H9 (cell line): ENCODE data around the gene PROC. TPM values are rescaled to one million over a fixed set of nuclear protein-coding genes. Genes with fewer than 3 reads are reported as not detected.

Experiments
- DNase-seq: peaks from one replicate; pipeline ENCODE4 v3.0.0-alpha.2; 2017
- H2AFZ ChIP-seq: one replicate; pipeline ENCODE4 v1.6.1; 2013; ENCODE audit warnings: mild to moderate bottlenecking, low read length, control low read depth, moderate library complexity
- H2AK5ac ChIP-seq: 2 replicates; pipeline ENCODE4 v1.6.1; 2013; ENCODE audit warnings: low read length, control low read depth, mixed read lengths; ENCODE audit not compliant: insufficient read length
- H2BK120ac ChIP-seq: one replicate; pipeline ENCODE4 v1.6.1; 2013; ENCODE audit warnings: low read depth, mild to moderate bottlenecking, low read length, control low read depth, inconsistent platforms; ENCODE audit not compliant: poor library complexity, severe bottlenecking
- H2BK12ac ChIP-seq: 2 replicates; pipeline ENCODE4 v1.6.1; 2013; ENCODE audit warnings: low read length, control low read depth, mixed read lengths, low read depth; ENCODE audit not compliant: insufficient read length
- H2BK15ac ChIP-seq: 2 replicates; pipeline ENCODE4 v1.6.1; 2013; ENCODE audit warnings: low read depth, low read length, control low read depth
- H2BK20ac ChIP-seq: one replicate; pipeline ENCODE4 v1.6.1; 2013; ENCODE audit warnings: low read depth, mild to moderate bottlenecking, low read length, control low read depth, inconsistent platforms; ENCODE audit not compliant: poor library complexity, severe bottlenecking
- H2BK5ac ChIP-seq: 2 replicates; pipeline ENCODE4 v1.6.1; 2013; ENCODE audit warnings: low read length, control low read depth, mixed read lengths; ENCODE audit not compliant: insufficient read length
- H3K14ac ChIP-seq: 2 replicates; pipeline ENCODE4 v1.6.1; 2013; ENCODE audit warnings: low read length, control low read depth; ENCODE audit not compliant: insufficient read depth
- H3K18ac ChIP-seq: 2 replicates; pipeline ENCODE4 v1.6.1; 2013; ENCODE audit warnings: low read depth, mild to moderate bottlenecking, mixed read lengths, low read length, control low read depth; ENCODE audit not compliant: insufficient read length
- H3K23ac ChIP-seq: 2 replicates; pipeline ENCODE4 v1.6.1; 2013; ENCODE audit warnings: low read length, control low read depth, mixed read lengths, low read depth; ENCODE audit not compliant: insufficient read length
- H3K23me2 ChIP-seq: 2 replicates; pipeline ENCODE4 v1.6.1; 2013; ENCODE audit warnings: low read depth, mild to moderate bottlenecking, mixed read lengths, low read length, control low read depth; ENCODE audit not compliant: insufficient read length, poor library complexity, severe bottlenecking
- H3K27ac ChIP-seq: 2 replicates; pipeline ENCODE4 v1.5.1; 2013; ENCODE audit warnings: low read length, control low read depth, mixed read lengths, low read depth; ENCODE audit not compliant: insufficient read length
- H3K27me3 ChIP-seq: 2 replicates; pipeline ENCODE4 v1.6.1; 2013; ENCODE audit warnings: low read length, control low read depth, inconsistent platforms; ENCODE audit not compliant: insufficient read depth
- H3K4ac ChIP-seq: 2 replicates; pipeline ENCODE4 v1.6.1; 2013; ENCODE audit warnings: low read depth, mild to moderate bottlenecking, control low read depth, inconsistent platforms, low read length, moderate library complexity
- H3K4me1 ChIP-seq: 2 replicates; pipeline ENCODE4 v1.6.1; 2013; ENCODE audit warnings: low read length, control low read depth, inconsistent platforms; ENCODE audit not compliant: insufficient read depth
- H3K4me2 ChIP-seq: 2 replicates; pipeline ENCODE4 v1.6.1; 2013; ENCODE audit warnings: low read length, control low read depth, mixed read lengths; ENCODE audit not compliant: insufficient read length, insufficient read depth
- H3K56ac ChIP-seq: 2 replicates; pipeline ENCODE4 v1.6.1; 2013; ENCODE audit warnings: low read depth, mild to moderate bottlenecking, mixed read lengths, low read length, control low read depth; ENCODE audit not compliant: insufficient read length
- H3K79me1 ChIP-seq: 2 replicates; pipeline ENCODE4 v1.6.1; 2013; ENCODE audit warnings: low read depth, mild to moderate bottlenecking, moderate library complexity, low read length, control low read depth, inconsistent platforms; ENCODE audit not compliant: insufficient read depth, poor library complexity, severe bottlenecking
- H3K79me2 ChIP-seq: 2 replicates; pipeline ENCODE4 v1.6.1; 2013; ENCODE audit warnings: low read length, control low read depth, inconsistent platforms; ENCODE audit not compliant: insufficient read depth
- H3K9ac ChIP-seq: 2 replicates; pipeline ENCODE4 v1.6.1; 2013; ENCODE audit warnings: low read length, control low read depth, mixed read lengths; ENCODE audit not compliant: insufficient read length; ENCODE audit errors: extremely low read depth
- H3K9me3 ChIP-seq: one replicate; pipeline ENCODE4 v1.6.1; 2013; ENCODE audit warnings: low read depth, low read length, inconsistent platforms; ENCODE audit not compliant: control insufficient read depth
- H3T11ph ChIP-seq: one replicate; pipeline ENCODE4 v1.6.1; 2013; ENCODE audit warnings: mild to moderate bottlenecking, low read length, control low read depth, inconsistent platforms
- H4K20me1 ChIP-seq: one replicate; pipeline ENCODE4 v1.6.1; 2013; ENCODE audit not compliant: control insufficient read depth, insufficient read length, insufficient read depth
- H4K5ac ChIP-seq: 2 replicates; pipeline ENCODE4 v1.6.1; 2013; ENCODE audit warnings: low read depth, mild to moderate bottlenecking, mixed read lengths, low read length, control low read depth; ENCODE audit not compliant: insufficient read length
- H4K8ac ChIP-seq: replicated peaks from 2 replicates; pipeline ENCODE4 v1.6.1; 2013; ENCODE audit warnings: low read length, control low read depth, mixed read lengths, low read depth; ENCODE audit not compliant: insufficient read length
- H4K91ac ChIP-seq: 2 replicates; pipeline ENCODE4 v1.6.1; 2013; ENCODE audit warnings: low read depth, mild to moderate bottlenecking, moderate library complexity, mixed read lengths, low read length, control low read depth; ENCODE audit not compliant: insufficient read length
- H3K27ac Mint-ChIP-seq, 3 experiments: 2 replicates in 2 of 3; 3 replicates in 1 of 3; pipeline ENCODE4 v1.8.0; 2020 to 2021; ENCODE audit warnings: mixed read lengths in 3 of 3, mild to moderate bottlenecking in 1 of 3, moderate library complexity in 1 of 3
- H3K27me3 Mint-ChIP-seq: 2 replicates; pipeline ENCODE4 v1.8.0; 2021; ENCODE audit warnings: low read depth, mild to moderate bottlenecking, moderate library complexity, mixed read lengths
- H3K36me3 Mint-ChIP-seq, 3 experiments: 2 replicates in 2 of 3; 3 replicates in 1 of 3; pipeline ENCODE4 v1.8.0; 2020 to 2021; ENCODE audit warnings: low read depth in 3 of 3, mixed read lengths in 3 of 3; ENCODE audit not compliant: insufficient read depth in 1 of 3
- H3K4me1 Mint-ChIP-seq, 2 experiments: 2 replicates each; pipeline ENCODE4 v1.8.0; 2020; ENCODE audit warnings: mixed read lengths in 2 of 2
- H3K4me3 Mint-ChIP-seq, 2 experiments: 2 replicates in 1 of 2; 3 replicates in 1 of 2; pipeline ENCODE4 v1.8.0; 2020 to 2021; ENCODE audit warnings: mild to moderate bottlenecking in 2 of 2, mixed read lengths in 2 of 2, moderate library complexity in 1 of 2
- H3K9me3 Mint-ChIP-seq, 2 experiments: 2 replicates in 1 of 2; 3 replicates in 1 of 2; pipeline ENCODE4 v1.8.0; 2020; ENCODE audit warnings: mild to moderate bottlenecking in 2 of 2, mixed read lengths in 2 of 2, moderate library complexity in 1 of 2
- WGBS: extraction: QIAGEN DNeasy Blood & Tissue Kit; methylation state at CpG from one replicate; pipeline ENCODE4 v1.1.7; 2013; ENCODE audit warnings: missing lambda C conversion rate, low lambda C conversion rate, mixed read lengths; ENCODE audit not compliant: insufficient read length; ENCODE audit errors: extremely low coverage; 5-methylcytosine and 5-hydroxymethylcytosine counted together
- total RNA-seq: library from RNA; stranded (reverse); gene quantifications from 2 replicates; pipeline ENCODE4 v1.2.1, GENCODE V29; 2021
- TF ChIP-seq, protein P1 (sequence below): fragments of 200-600 bp; sonication (generic); conservative IDR thresholded peaks from 3 replicates; pipeline ENCODE4 v1.8.0; 2021; ENCODE audit warnings: antibody characterized with exemption, mild to moderate bottlenecking

PROC gene
- total RNA-seq, 1 experiment from 2014 or later, result 0.61 TPM

DNA sequence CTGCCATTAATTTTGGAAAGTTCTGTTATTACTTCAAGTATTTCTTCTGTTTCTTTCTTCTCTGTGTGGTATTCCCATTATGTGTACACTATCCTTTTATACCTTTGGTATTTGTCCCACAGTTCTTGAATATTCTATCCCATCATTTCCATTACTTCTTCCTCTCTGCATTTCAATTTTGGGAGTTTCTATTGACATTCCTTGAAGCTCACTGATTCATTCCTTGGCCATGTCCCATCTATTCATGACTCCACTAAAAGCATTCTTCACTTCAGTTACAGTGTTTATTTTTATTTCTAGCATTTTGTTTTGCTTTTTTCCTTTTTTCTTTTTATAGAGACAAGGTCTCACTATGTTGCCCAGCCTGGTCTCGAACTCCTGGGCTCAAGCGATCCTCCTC lies 30.3 kb downstream of the PROC start:
- Mint-ChIP-seq H3K27ac (no peak overlapping the region), H3K4me3 (no peak overlapping the region), H3K36me3 (peaks cover 4 to 5% (median 4%) of the 10 kb centered on the region in 3 experiments; a peak in 6 of 7 replicates), H3K9me3 (peaks cover 6 to 10% of the 10 kb centered on the region in 2 experiments), H3K4me1 (peaks cover 15 to 17% of the 10 kb centered on the region in 2 experiments), H3K27me3 (no peaks in the 10 kb centered on the region; the same call in none of the 2 replicates)
- WGBS, result no CpG with 5 or more reads among the region's 2 CpGs
- no peak overlapping the region for H3T11ph ChIP-seq
- H3K14ac ChIP-seq, result no peak overlapping the region
- H2BK5ac ChIP-seq, result no peak overlapping the region
- H3K4me1 ChIP-seq, result no peaks in the 10 kb centered on the region
- H3K9me3 ChIP-seq, result no peaks in the 10 kb centered on the region
- H2AFZ ChIP-seq, result no peak overlapping the region
- no peak overlapping the region for H3K27ac ChIP-seq
- H4K20me1 ChIP-seq, result no peaks in the 10 kb centered on the region
- no peak overlapping the region for H3K9ac ChIP-seq
- H3K23ac ChIP-seq, result no peak overlapping the region
- no peak overlapping the region for H2AK5ac ChIP-seq
- no peaks in the 10 kb centered on the region for H3K79me1 ChIP-seq
- H4K8ac ChIP-seq, result no peak overlapping the region
- H4K91ac ChIP-seq, result no peak overlapping the region
- no peak overlapping the region for H2BK120ac ChIP-seq
- no peaks in the 10 kb centered on the region for H3K23me2 ChIP-seq
- no peak overlapping the region for H3K56ac ChIP-seq
- no peak overlapping the region for H2BK15ac ChIP-seq
- H3K4me2 ChIP-seq, result no peak overlapping the region
- no peaks in the 10 kb centered on the region for H3K27me3 ChIP-seq
- TF ChIP-seq, protein P1, sequence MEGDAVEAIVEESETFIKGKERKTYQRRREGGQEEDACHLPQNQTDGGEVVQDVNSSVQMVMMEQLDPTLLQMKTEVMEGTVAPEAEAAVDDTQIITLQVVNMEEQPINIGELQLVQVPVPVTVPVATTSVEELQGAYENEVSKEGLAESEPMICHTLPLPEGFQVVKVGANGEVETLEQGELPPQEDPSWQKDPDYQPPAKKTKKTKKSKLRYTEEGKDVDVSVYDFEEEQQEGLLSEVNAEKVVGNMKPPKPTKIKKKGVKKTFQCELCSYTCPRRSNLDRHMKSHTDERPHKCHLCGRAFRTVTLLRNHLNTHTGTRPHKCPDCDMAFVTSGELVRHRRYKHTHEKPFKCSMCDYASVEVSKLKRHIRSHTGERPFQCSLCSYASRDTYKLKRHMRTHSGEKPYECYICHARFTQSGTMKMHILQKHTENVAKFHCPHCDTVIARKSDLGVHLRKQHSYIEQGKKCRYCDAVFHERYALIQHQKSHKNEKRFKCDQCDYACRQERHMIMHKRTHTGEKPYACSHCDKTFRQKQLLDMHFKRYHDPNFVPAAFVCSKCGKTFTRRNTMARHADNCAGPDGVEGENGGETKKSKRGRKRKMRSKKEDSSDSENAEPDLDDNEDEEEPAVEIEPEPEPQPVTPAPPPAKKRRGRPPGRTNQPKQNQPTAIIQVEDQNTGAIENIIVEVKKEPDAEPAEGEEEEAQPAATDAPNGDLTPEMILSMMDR, result no peak
- H3K4ac ChIP-seq, result no peak overlapping the region
- DNase-seq, result no peak
- H2BK20ac ChIP-seq, result no peak overlapping the region
- no peak overlapping the region for H4K5ac ChIP-seq
- H3K18ac ChIP-seq, result no peak overlapping the region
- H3K79me2 ChIP-seq, result no peaks in the 10 kb centered on the region
- H2BK12ac ChIP-seq, result no peak overlapping the region
